Gastroesophageal sphincter (tissue), 3 donors: Measurements from ENCODE around the gene COL6A2.

Source experiments
- CTCF ChIP-seq, 4 experiments: fragments of 200-600 bp in 2 of 4; fragments of 450-650 bp in 2 of 4; sonication (generic) in 1 of 4; IDR thresholded peaks; one replicate each; pipeline ENCODE4 v1.5.1; 2017 to 2019; ENCODE audit warnings: antibody characterized with exemption in 4 of 4, mild to moderate bottlenecking in 2 of 4, moderate library complexity in 2 of 4
- EP300 ChIP-seq: sonication (generic); formaldehyde crosslinking; IDR thresholded peaks from one replicate; pipeline ENCODE4 v1.6.1; 2017; ENCODE audit warnings: antibody characterized with exemption, mild to moderate bottlenecking
- POLR2A ChIP-seq, 2 donors: fragments of 450-650 bp; IDR thresholded peaks; one replicate each; pipeline ENCODE4 v1.6.1; 2017; ENCODE audit warnings: antibody characterized with exemption in 2 of 2, mild to moderate bottlenecking in 2 of 2, moderate library complexity in 1 of 2

- TF ChIP-seq EP300, result no peak
- no peak for TF ChIP-seq CTCF (IDR thresholded peaks at IDR 0.05)
- no peak for TF ChIP-seq POLR2A (IDR thresholded peaks at IDR 0.05)
Observed at GRCh38 chr21:46049890-46050667, 47.8 kb upstream of the COL6A2 start.
